ENCODE measurements around the gene SYNGR3. TPM values are rescaled to one million over a fixed set of nuclear protein-coding genes. Genes with fewer than 3 reads are reported as not detected.

Gene SYNGR3
- total RNA-seq, 1 donor from 2014 or later: 6.0 TPM

GRCh38 chr16:1942810-1943726 is 46.7 kb upstream of the SYNGR3 start, which contains the start of gene MSRB1:
Gene MSRB1, minus strand, starts transcription at chr16:1943199. Its CDS starts 43 bp downstream, at chr16:1943156.
- Mint-ChIP-seq H3K27me3 (ENCODE audit: low read depth, unreplicated experiment) (peaks cover 4% of the 10 kb centered on the region), H3K4me3 (ENCODE audit: unreplicated experiment) (peak within 1 kb of the TSS; percentile 86), H3K9me3 (ENCODE audit: unreplicated experiment) (no peaks in the 10 kb centered on the region), H3K36me3 (ENCODE audit: low read depth, unreplicated experiment) (peaks cover 1% of the 10 kb centered on the region), H3K4me1 (ENCODE audit: low read depth, unreplicated experiment) (peaks cover 10% of the 10 kb centered on the region), H3K27ac (ENCODE audit: unreplicated experiment) (peak within 1 kb of the TSS; percentile 12)
- H3K4me1 ChIP-seq (ENCODE audit: insufficient read depth, low read length): peaks cover 21% of the 10 kb centered on the region
- no peaks in the 10 kb centered on the region for H3K9me3 ChIP-seq (ENCODE audit: insufficient read depth, low read depth, low read length)
- peaks cover 16% of the 10 kb centered on the region for H3K79me2 ChIP-seq (ENCODE audit: insufficient read depth, low read length)
- H2AFZ ChIP-seq (ENCODE audit: low read depth, low read length): peak within 1 kb of the TSS; percentile 83
- peak within 1 kb of the TSS; percentile 61 for H3K27ac ChIP-seq (ENCODE audit: low read depth, low read length)
- TF ChIP-seq CTCF (IDR thresholded peaks at IDR 0.05; ENCODE audit: insufficient read depth, low read depth, low read length) (no peak), EZH2 (IDR thresholded peaks at IDR 0.05; ENCODE audit: insufficient read depth, low read length) (no peak)
- H3K27me3 ChIP-seq (ENCODE audit: insufficient read depth, low read length): no peaks in the 10 kb centered on the region
- H3K4me2 ChIP-seq (ENCODE audit: low read length): peak within 1 kb of the TSS; percentile 97
- peaks cover 7% of the 10 kb centered on the region for H3K36me3 ChIP-seq (ENCODE audit: insufficient read depth, low read length)
- H3K9ac ChIP-seq (ENCODE audit: low read length): peak within 1 kb of the TSS; percentile 85
- DNase-seq (ENCODE audit: low read depth) (peak; percentile 90), FAIRE-seq (no peak)
- peak within 1 kb of the TSS; percentile 70 for H3K4me3 ChIP-seq (ENCODE audit: insufficient read depth, low read depth, low read length)
- H4K20me1 ChIP-seq (ENCODE audit: insufficient read depth, low read length): peaks cover 10% of the 10 kb centered on the region

GRCh38 chr16:1944612-1945199 is 45.1 kb upstream of the SYNGR3 start:
- Mint-ChIP-seq H3K4me3 (ENCODE audit: unreplicated experiment) (no peak overlapping the region), H3K36me3 (ENCODE audit: low read depth, unreplicated experiment) (no peaks in the 10 kb centered on the region), H3K4me1 (ENCODE audit: low read depth, unreplicated experiment) (peaks cover 10% of the 10 kb centered on the region), H3K27ac (ENCODE audit: unreplicated experiment) (no peak overlapping the region), H3K27me3 (ENCODE audit: low read depth, unreplicated experiment) (peaks cover 4% of the 10 kb centered on the region), H3K9me3 (ENCODE audit: unreplicated experiment) (no peaks in the 10 kb centered on the region)
- Histone ChIP-seq H3K79me2 (ENCODE audit: insufficient read depth, low read length) (peaks cover 16% of the 10 kb centered on the region), H2AFZ (ENCODE audit: low read depth, low read length) (no peak overlapping the region), H3K4me1 (ENCODE audit: insufficient read depth, low read length) (peaks cover 21% of the 10 kb centered on the region), H3K27ac (ENCODE audit: low read depth, low read length) (no peak overlapping the region), H3K4me2 (ENCODE audit: low read length) (no peak overlapping the region), H3K27me3 (ENCODE audit: insufficient read depth, low read length) (no peaks in the 10 kb centered on the region), H3K4me3 (ENCODE audit: insufficient read depth, low read depth, low read length) (no peak overlapping the region), H3K36me3 (ENCODE audit: insufficient read depth, low read length) (no peaks in the 10 kb centered on the region), H3K9me3 (ENCODE audit: insufficient read depth, low read depth, low read length) (no peaks in the 10 kb centered on the region), H3K9ac (ENCODE audit: low read length) (no peak overlapping the region), H4K20me1 (ENCODE audit: insufficient read depth, low read length) (peaks cover 10% of the 10 kb centered on the region)
- TF ChIP-seq CTCF (IDR thresholded peaks at IDR 0.05; ENCODE audit: insufficient read depth, low read depth, low read length) (no peak), EZH2 (IDR thresholded peaks at IDR 0.05; ENCODE audit: insufficient read depth, low read length) (no peak)
- no peak for DNase-seq (ENCODE audit: low read depth)
- no peak for FAIRE-seq
